Gastrocnemius medialis (tissue), 4 donors: ENCODE measurements around the gene TAF5L. TPM values are rescaled to one million over a fixed set of nuclear protein-coding genes. Genes with fewer than 3 reads are reported as not detected.

Experiments
- ATAC-seq, 2 donors: fragments of 150-250 bp; one replicate each; pipeline ENCODE4 v1.9.1; 2016
- DNase-seq, 2 donors: peaks; one replicate each; pipeline ENCODE4 v3.0.0-alpha.2; 2019
- H3K27ac ChIP-seq, 4 donors: fragments of 200-600 bp; sonication (generic); 1 replicate in 1 of 4; 2 replicates in 3 of 4; pipeline ENCODE4 v1.5.1; 2016 to 2018; ENCODE audit warnings: mild to moderate bottlenecking in 2 of 4, moderate library complexity in 1 of 4
- H3K27me3 ChIP-seq, 3 donors: fragments of 200-600 bp; sonication (generic) in 2 of 3; 1 replicate in 1 of 3; 2 replicates in 2 of 3; pipeline versions ENCODE4 v1.5.1 to v1.6.0; 2016 to 2019; ENCODE audit warnings: mild to moderate bottlenecking in 1 of 3, moderate library complexity in 1 of 3
- H3K36me3 ChIP-seq, 2 donors: fragments of 200-600 bp; sonication (generic) in 1 of 2; one replicate each; pipeline ENCODE4 v1.5.1; 2017 to 2018
- H3K4me1 ChIP-seq, 2 donors: fragments of 200-600 bp; sonication (generic) in 1 of 2; one replicate each; pipeline ENCODE4 v1.5.1; 2016 to 2017; ENCODE audit warnings: mild to moderate bottlenecking in 2 of 2
- H3K4me3 ChIP-seq, 4 donors: fragments of 200-600 bp; sonication (generic) in 3 of 4; 1 replicate in 1 of 4; 2 replicates in 3 of 4; pipeline ENCODE4 v1.5.1; 2016 to 2019; ENCODE audit warnings: mild to moderate bottlenecking in 2 of 4
- H3K9me3 ChIP-seq, 3 donors: fragments of 200-600 bp; sonication (generic) in 2 of 3; 1 replicate in 1 of 3; 2 replicates in 2 of 3; pipeline ENCODE4 v1.5.1; 2016 to 2019
- CTCF ChIP-seq, 5 experiments: fragments of 450-650 bp in 3 of 5; fragments of 200-600 bp in 2 of 5; sonication (generic) in 2 of 5; IDR thresholded peaks in 4 of 5; conservative IDR thresholded peaks in 1 of 5; 1 replicate in 4 of 5; 2 replicates in 1 of 5; pipeline ENCODE4 v1.5.1; 2016 to 2019; ENCODE audit warnings: antibody characterized with exemption in 5 of 5, mild to moderate bottlenecking in 3 of 5, moderate library complexity in 3 of 5
- POLR2A ChIP-seq, 2 donors: fragments of 450-650 bp; IDR thresholded peaks; one replicate each; pipeline ENCODE4 v1.6.1; 2017; ENCODE audit warnings: antibody characterized with exemption in 2 of 2, mild to moderate bottlenecking in 2 of 2, moderate library complexity in 2 of 2
- in situ Hi-C, 4 donors: fragments of 200-750 bp; cut with MboI; loops; one replicate each; pipeline versions ENCODE4 v1.15.0 to v1.8.0; 2017; ENCODE audit warnings: low sequenced_read_pairs in 4 of 4
- intact Hi-C: fragments of 100-400 bp; cut with DNase I; formaldehyde crosslinking; loops from one replicate; pipeline ENCODE4 v1.15.1; 2023; ENCODE audit warnings: low total_unique reads
- total RNA-seq, 4 donors: library from RNA; depleted of rRNA; stranded (reverse); fragments of >200 nt; gene quantifications; one replicate each; pipeline versions ENCODE4 v1.1.0 to v1.2.3, GENCODE V29; 2016

TAF5L gene
- total RNA-seq, 4 donors from 2014 or later, result 14.5 to 37.4 (median 24.3) TPM

DNA sequence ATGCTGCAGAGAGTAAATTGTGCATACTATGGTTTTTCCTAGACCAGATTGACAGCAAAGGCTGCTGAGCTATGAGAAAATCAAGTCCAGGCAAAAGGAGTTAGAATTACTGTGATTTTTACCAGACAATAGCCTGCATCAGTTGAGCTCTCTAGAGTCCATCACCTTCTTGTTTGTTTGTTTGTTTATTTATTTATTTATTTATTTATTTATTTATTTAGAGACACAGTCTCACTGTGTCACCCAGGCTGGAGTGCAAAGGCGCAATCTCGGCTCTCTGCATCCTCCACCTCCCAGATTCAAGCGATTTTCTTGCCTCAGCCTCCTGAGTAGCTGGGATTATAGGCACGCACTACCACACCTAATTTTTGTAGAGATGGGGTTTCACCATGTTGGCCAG lies 43.2 kb downstream of the TAF5L start:
- ATAC-seq (no peak), DNase-seq (no peak)
- Histone ChIP-seq H3K27ac (peak overlapping the region in 1 of 4 donors; percentile 32), H3K9me3 (no peaks in the 10 kb centered on the region), H3K4me3 (no peak overlapping the region), H3K36me3 (no peaks in the 10 kb centered on the region), H3K27me3 (no peaks in the 10 kb centered on the region), H3K4me1 (peaks cover 7 to 23% of the 10 kb centered on the region in 2 donors)
- intact Hi-C loops (no loop called here), in situ Hi-C loops (no loop called here)
- TF ChIP-seq POLR2A (IDR thresholded peaks at IDR 0.05), result no peak
- TF ChIP-seq CTCF (IDR thresholded peaks at IDR 0.05 in 4 of 5, conservative IDR thresholded peaks at IDR 0.05 in 1 of 5), result no peak

DNA sequence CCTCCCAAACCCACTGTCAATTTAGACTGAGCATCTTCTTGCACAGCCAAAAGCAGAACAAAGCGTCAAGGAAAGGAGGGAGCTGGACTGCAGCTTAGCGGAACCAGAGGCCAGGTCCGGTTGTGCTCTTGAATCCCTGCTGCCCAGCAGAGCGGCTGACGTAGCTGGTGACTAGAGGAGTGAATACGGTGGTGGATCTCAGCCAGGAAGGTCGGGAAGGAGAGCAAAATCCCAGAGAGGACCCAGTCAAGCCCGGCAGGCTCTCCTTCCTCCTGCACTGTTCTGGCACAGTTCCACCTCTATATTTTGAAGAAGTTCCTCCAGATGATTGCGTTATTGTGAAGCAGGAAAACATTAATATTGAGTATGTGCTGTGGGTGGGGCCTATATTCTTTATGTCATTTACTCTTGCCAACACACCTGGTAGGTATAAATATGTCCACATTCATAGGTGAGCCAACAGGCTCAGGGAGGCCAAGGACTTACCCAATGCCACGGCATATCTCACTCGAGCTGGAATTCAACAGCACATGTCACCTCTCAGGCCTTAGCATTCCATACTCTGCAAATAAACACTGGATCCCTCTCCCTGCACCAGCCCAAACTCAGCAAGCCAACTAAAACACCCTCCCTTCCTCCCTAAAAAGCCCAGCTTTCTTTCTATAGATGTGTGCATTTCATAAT lies 43.8 kb downstream of the TAF5L start:
- intact Hi-C loops, result no loop called here
- H3K36me3 ChIP-seq, result no peaks in the 10 kb centered on the region
- H3K9me3 ChIP-seq, result no peaks in the 10 kb centered on the region
- DNase-seq (peak; percentile 23 to 29), ATAC-seq (peak; percentile 53 to 68)
- H3K4me3 ChIP-seq, result no peak overlapping the region
- in situ Hi-C loops, result no loop called here
- H3K4me1 ChIP-seq, result peaks cover 7 to 23% of the 10 kb centered on the region in 2 donors
- no peaks in the 10 kb centered on the region for H3K27me3 ChIP-seq
- H3K27ac ChIP-seq, result peak overlapping the region in 2 of 4 donors; percentile 11 to 32
- TF ChIP-seq POLR2A (IDR thresholded peaks at IDR 0.05) (no peak), CTCF (IDR thresholded peaks at IDR 0.05 in 4 of 5, conservative IDR thresholded peaks at IDR 0.05 in 1 of 5) (no peak)

GRCh38 chr1:229581485-229581884 lies 44.4 kb downstream of the TAF5L start:
- H3K36me3 ChIP-seq, result no peaks in the 10 kb centered on the region
- peak overlapping the region in 1 of 4 donors; percentile 32 for H3K27ac ChIP-seq
- peaks cover 7 to 23% of the 10 kb centered on the region in 2 donors for H3K4me1 ChIP-seq
- TF ChIP-seq POLR2A (IDR thresholded peaks at IDR 0.05) (no peak), CTCF (IDR thresholded peaks at IDR 0.05 in 4 of 5, conservative IDR thresholded peaks at IDR 0.05 in 1 of 5) (no peak)
- H3K4me3 ChIP-seq, result no peak overlapping the region
- H3K27me3 ChIP-seq, result no peaks in the 10 kb centered on the region
- in situ Hi-C loops (no loop called here), intact Hi-C loops (no loop called here)
- no peak for ATAC-seq
- no peak for DNase-seq
- no peaks in the 10 kb centered on the region for H3K9me3 ChIP-seq

DNA sequence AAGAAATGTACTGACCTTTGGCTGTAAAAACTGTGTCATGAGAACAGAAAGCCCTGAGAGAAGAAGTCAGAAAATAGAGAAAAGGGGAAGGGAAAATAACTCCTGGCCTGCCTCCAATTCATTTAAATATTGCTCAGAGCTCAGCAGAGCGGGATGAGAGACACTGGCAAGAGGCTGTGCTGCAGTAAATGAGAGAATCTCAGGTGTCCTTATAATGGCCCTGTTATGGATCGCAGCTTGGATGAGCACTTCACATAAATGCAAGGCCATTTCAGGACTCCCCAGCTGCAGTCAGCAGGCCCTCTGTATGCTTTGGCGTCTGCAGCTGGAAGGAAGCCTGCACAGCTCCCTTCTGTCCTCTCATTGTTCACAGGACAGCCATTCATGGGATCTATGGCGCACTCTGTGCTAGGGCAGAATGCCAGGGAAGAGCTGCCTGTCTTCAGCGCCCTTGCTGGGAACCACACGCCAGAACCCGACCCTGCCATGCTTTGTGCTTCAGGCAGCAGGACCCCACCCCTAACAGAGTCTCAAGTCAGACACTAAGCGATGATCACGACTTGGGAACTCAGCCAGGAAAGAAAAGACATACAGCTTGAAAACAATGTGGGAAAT lies 46.8 kb downstream of the TAF5L start:
- Histone ChIP-seq H3K27ac (peak overlapping the region; percentile 18 to 70 (median 36)), H3K4me1 (peaks cover 7 to 23% of the 10 kb centered on the region in 2 donors), H3K4me3 (peak overlapping the region in 1 of 4 donors; percentile 5), H3K36me3 (no peaks in the 10 kb centered on the region), H3K9me3 (no peaks in the 10 kb centered on the region), H3K27me3 (no peaks in the 10 kb centered on the region)
- intact Hi-C loops (no loop called here), in situ Hi-C loops (no loop called here)
- no peak for TF ChIP-seq CTCF (IDR thresholded peaks at IDR 0.05 in 4 of 5, conservative IDR thresholded peaks at IDR 0.05 in 1 of 5)
- TF ChIP-seq POLR2A (IDR thresholded peaks at IDR 0.05), result no peak
- DNase-seq (no peak), ATAC-seq (peak; percentile 41 to 70)
